IMR-90 (cell line): ENCODE data around the gene ZDHHC7. TPM values are rescaled to one million over a fixed set of nuclear protein-coding genes. Genes with fewer than 3 reads are reported as not detected.

Experiments
- ATAC-seq: fragments of 200-7000 bp; cut with Tn5 transposase; 2 replicates; pipeline ENCODE4 v1.9.1; 2020; ENCODE audit warnings: low read depth, mild to moderate bottlenecking, moderate library complexity
- BruUV-seq: library from RNA; stranded (reverse); fragments of 400-500 nt; replicated peaks from 2 replicates; lab custom pipeline; 2021; lab: Mats Ljungman, UMichigan
- CTCF ChIA-PET: fragments of 300-600 bp; formaldehyde crosslinking; extraction: SDS; loops from one replicate; lab custom pipeline; 2021; ENCODE audit warnings: antibody characterized with exemption; lab: Yijun Ruan, JAX
- POLR2A ChIA-PET: fragments of 300-600 bp; sonication (Branson Sonifier 250); formaldehyde crosslinking; loops from one replicate; lab custom pipeline; 2022; ENCODE audit warnings: antibody characterized with exemption; ENCODE audit not compliant: unreplicated experiment; lab: Charles Lee
- DNase-seq: peaks from one replicate; pipeline ENCODE4 v3.0.0; 2013
- H2AFZ ChIP-seq: replicated peaks from 2 replicates; pipeline ENCODE3; 2013; ENCODE audit warnings: low read length, mild to moderate bottlenecking; ENCODE audit not compliant: poor library complexity
- H2AK5ac ChIP-seq: 2 replicates; pipeline ENCODE4 v1.6.1; 2013; ENCODE audit warnings: low read depth, low read length, inconsistent platforms
- H2AK9ac ChIP-seq: replicated peaks from 2 replicates; pipeline ENCODE3; 2013; ENCODE audit warnings: mild to moderate bottlenecking, low read depth, low read length, moderate library complexity; ENCODE audit not compliant: poor library complexity
- H2BK120ac ChIP-seq: 2 replicates; pipeline ENCODE4 v1.6.1; 2013; ENCODE audit warnings: low read depth, low read length, inconsistent platforms
- H2BK15ac ChIP-seq: 3 replicates; pipeline ENCODE4 v1.6.1; 2013; ENCODE audit warnings: low read depth, low read length, inconsistent platforms
- H2BK20ac ChIP-seq: 2 replicates; pipeline ENCODE4 v1.6.1; 2013; ENCODE audit warnings: low read depth, mild to moderate bottlenecking, inconsistent platforms, low read length, moderate library complexity
- H2BK5ac ChIP-seq: 2 replicates; pipeline ENCODE4 v1.6.1; 2013; ENCODE audit warnings: mild to moderate bottlenecking, low read depth, low read length, inconsistent platforms; ENCODE audit not compliant: poor library complexity, severe bottlenecking
- H3K14ac ChIP-seq: replicated peaks from 2 replicates; pipeline ENCODE4 v1.6.1; 2013; ENCODE audit warnings: low read depth, low read length, inconsistent platforms
- H3K18ac ChIP-seq: 2 replicates; pipeline ENCODE4 v1.6.1; 2013; ENCODE audit warnings: low read depth, low read length, control low read depth
- H3K23ac ChIP-seq: 2 replicates; pipeline ENCODE4 v1.6.1; 2013; ENCODE audit warnings: low read depth, low read length, inconsistent platforms
- H3K27ac ChIP-seq: 2 replicates; pipeline ENCODE4 v1.5.1; 2013; ENCODE audit warnings: mild to moderate bottlenecking, control low read depth, low read length; ENCODE audit not compliant: insufficient read depth
- H3K27me3 ChIP-seq: 2 replicates; pipeline ENCODE4 v1.6.1; 2013; ENCODE audit warnings: low read length; ENCODE audit not compliant: control insufficient read depth, insufficient read depth
- H3K36me3 ChIP-seq: 2 replicates; pipeline ENCODE4 v1.6.1; 2013; ENCODE audit warnings: low read length, mixed read lengths; ENCODE audit not compliant: control insufficient read depth, insufficient read depth
- H3K4ac ChIP-seq: 2 replicates; pipeline ENCODE4 v1.6.1; 2013; ENCODE audit warnings: low read depth, low read length, inconsistent platforms
- H3K4me1 ChIP-seq: 2 replicates; pipeline ENCODE4 v1.6.1; 2013; ENCODE audit warnings: low read length, mixed read lengths; ENCODE audit not compliant: control insufficient read depth, insufficient read depth
- H3K4me2 ChIP-seq: 2 replicates; pipeline ENCODE4 v1.6.1; 2013; ENCODE audit warnings: low read depth, mild to moderate bottlenecking, control low read depth, low read length, moderate library complexity
- H3K4me3 ChIP-seq: 2 replicates; pipeline ENCODE4 v1.5.1; 2013; ENCODE audit warnings: low read depth, mild to moderate bottlenecking, control low read depth, low read length, moderate library complexity; ENCODE audit not compliant: insufficient read depth
- H3K56ac ChIP-seq: 2 replicates; pipeline ENCODE4 v1.6.1; 2013; ENCODE audit warnings: low read length, inconsistent platforms; ENCODE audit not compliant: insufficient read depth; ENCODE audit errors: extremely low read depth
- H3K79me1 ChIP-seq, 2 experiments: 2 replicates each; pipeline ENCODE4 v1.6.1; 2013; ENCODE audit warnings: low read length in 2 of 2, inconsistent platforms in 1 of 2, low read depth in 1 of 2
- H3K9ac ChIP-seq: 2 replicates; pipeline ENCODE4 v1.6.1; 2013; ENCODE audit warnings: low read depth, low read length, control low read depth
- H3K9me1 ChIP-seq: 2 replicates; pipeline ENCODE4 v1.6.1; 2013; ENCODE audit warnings: low read length, inconsistent platforms; ENCODE audit not compliant: insufficient read depth
- H3K9me3 ChIP-seq: 2 replicates; pipeline ENCODE4 v1.6.1; 2013; ENCODE audit warnings: low read length; ENCODE audit not compliant: control insufficient read depth, insufficient read depth
- H4K20me1 ChIP-seq: 2 replicates; pipeline ENCODE4 v1.6.1; 2013; ENCODE audit warnings: low read length, inconsistent platforms; ENCODE audit not compliant: insufficient read depth
- H4K5ac ChIP-seq: 2 replicates; pipeline ENCODE4 v1.6.1; 2013; ENCODE audit warnings: mild to moderate bottlenecking, low read depth, low read length, control low read depth
- H4K8ac ChIP-seq, 2 experiments: 2 replicates each; pipeline ENCODE4 v1.6.1; 2013; ENCODE audit warnings: low read depth in 2 of 2, low read length in 2 of 2, control low read depth in 1 of 2, inconsistent platforms in 1 of 2
- H4K91ac ChIP-seq: 2 replicates; pipeline ENCODE4 v1.6.1; 2013; ENCODE audit warnings: low read depth, low read length, inconsistent platforms; ENCODE audit not compliant: insufficient read depth
- BHLHE40 ChIP-seq: fragments of 150-350 bp; IDR thresholded peaks from 2 replicates; pipeline ENCODE4 v1.6.1; 2016; ENCODE audit warnings: mild to moderate bottlenecking, low read depth, low read length
- CHD1 ChIP-seq: IDR thresholded peaks from 2 replicates; pipeline ENCODE4 v1.6.1; 2012; ENCODE audit warnings: low read depth, low read length, improper control_type of control experiment
- FOS ChIP-seq: fragments of 150-350 bp; IDR thresholded peaks from 2 replicates; pipeline ENCODE4 v1.6.1; 2016; ENCODE audit warnings: low read depth, low read length
- MAFK ChIP-seq: IDR thresholded peaks from 2 replicates; pipeline ENCODE4 v1.6.1; 2012; ENCODE audit warnings: low read depth, low read length, improper control_type of control experiment
- MAZ ChIP-seq: IDR thresholded peaks from 2 replicates; pipeline ENCODE4 v1.6.1; 2012; ENCODE audit warnings: low read depth, mild to moderate bottlenecking, low read length, improper control_type of control experiment, moderate library complexity, borderline replicate concordance
- NFE2L2 ChIP-seq: fragments of 150-350 bp; IDR thresholded peaks from 2 replicates; pipeline ENCODE4 v1.6.1; 2016; ENCODE audit warnings: low read depth, mild to moderate bottlenecking, low read length
- RAD21 ChIP-seq: IDR thresholded peaks from 2 replicates; pipeline ENCODE4 v1.6.1; 2012; ENCODE audit warnings: low read length, improper control_type of control experiment
- RCOR1 ChIP-seq: IDR thresholded peaks from 2 replicates; pipeline ENCODE4 v1.6.1; 2012; ENCODE audit warnings: mild to moderate bottlenecking, low read length, improper control_type of control experiment; ENCODE audit not compliant: insufficient replicate concordance
- RFX5 ChIP-seq: IDR thresholded peaks from 2 replicates; pipeline ENCODE4 v1.8.0; 2012; ENCODE audit warnings: low read depth, mild to moderate bottlenecking, low read length, moderate library complexity
- SMC3 ChIP-seq: fragments of 150-350 bp; IDR thresholded peaks from 2 replicates; pipeline ENCODE4 v1.6.1; 2016; ENCODE audit warnings: low read depth, mild to moderate bottlenecking, antibody characterized with exemption, low read length, moderate library complexity
- WGBS, 2 experiments: methylation state at CpG; one replicate each; pipeline versions ENCODE4 v1.1.5 to v1.1.7; 2013; ENCODE audit warnings: missing lambda C conversion rate in 2 of 2; ENCODE audit not compliant: insufficient read length in 1 of 2; ENCODE audit errors: extremely low coverage in 2 of 2; 5-methylcytosine and 5-hydroxymethylcytosine counted together
- dilution Hi-C: fragments of 300-500 bp; cut with HindIII; formaldehyde crosslinking; loops from one replicate; pipeline ENCODE4 v1.14.3; 2018; ENCODE audit warnings: low sequenced_read_pairs; ENCODE audit not compliant: unreplicated experiment
- in situ Hi-C: fragments of 300-500 bp; cut with MboI; formaldehyde crosslinking; loops from 3 replicates; pipeline ENCODE4 v1.14.3; 2019; ENCODE audit warnings: low sequenced_read_pairs, inconsistent platforms, mixed read lengths
- intact Hi-C: fragments of 100-400 bp; cut with micrococcal nuclease; formaldehyde crosslinking; loops from 2 replicates; pipeline ENCODE4 v1.10.0; 2022
- polyA plus RNA-seq, 3 experiments: library from polyadenylated mRNA; depleted of rRNA; stranded (reverse); fragments of >200 nt; gene quantifications; 2 replicates each; pipeline ENCODE4 v1.2.3, GENCODE V29; 2012; ENCODE audit warnings: low replicate concordance in 1 of 3
- total RNA-seq: library from RNA; depleted of rRNA; stranded (reverse); fragments of >200 nt; gene quantifications from 2 replicates; pipeline ENCODE4 v1.2.3, GENCODE V29; 2012
- TF ChIP-seq, protein P1 (sequence below): fragments of 150-350 bp; IDR thresholded peaks from 2 replicates; pipeline ENCODE4 v1.6.1; 2016; ENCODE audit warnings: low read depth, mild to moderate bottlenecking, low read length, moderate library complexity, borderline replicate concordance
- TF ChIP-seq, protein P2 (sequence below): conservative IDR thresholded peaks from 2 replicates; pipeline ENCODE4 v1.5.1; 2012; ENCODE audit warnings: mild to moderate bottlenecking, low read depth, low read length, improper control_type of control experiment
- TF ChIP-seq, protein P3 (sequence below): fragments of 150-350 bp; IDR thresholded peaks from 2 replicates; pipeline ENCODE4 v1.6.1; 2017; ENCODE audit warnings: mild to moderate bottlenecking, antibody characterized with exemption, low read length, low read depth

ZDHHC7 gene
- total and polyA plus RNA-seq, 2 of the 4 experiments (the other 2 are of a cell fraction): 80.1 to 97.1 TPM

DNA sequence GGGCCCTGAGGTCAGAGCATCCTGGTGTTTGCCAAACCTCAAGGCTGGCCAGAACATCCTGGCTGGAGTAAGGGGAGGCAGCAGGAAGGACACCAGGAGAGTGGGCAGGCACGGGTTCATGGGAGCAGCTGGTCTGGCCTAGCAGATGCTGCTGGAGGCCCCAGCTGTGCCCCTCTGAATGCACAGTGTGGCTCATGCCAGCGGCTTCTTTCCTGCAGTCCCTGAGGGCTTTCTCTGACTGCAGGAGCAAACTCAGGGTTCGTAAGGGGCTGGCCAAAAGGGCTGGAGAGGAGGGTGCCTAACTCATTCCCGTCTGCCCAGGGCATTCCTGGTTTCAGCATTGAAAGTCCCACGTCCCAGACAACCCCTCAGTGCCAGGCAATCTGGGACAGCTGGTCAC is 78.7 kb downstream of the ZDHHC7 start:
- no peak overlapping the region for H3K14ac ChIP-seq
- BruUV-seq: no TSS peak
- no peak for ATAC-seq

More for the DNA sequence above, 78.7 kb downstream of the ZDHHC7 start:
- no peaks in the 10 kb centered on the region for H3K79me1 ChIP-seq
- H4K8ac ChIP-seq: no peak overlapping the region
- H3K56ac ChIP-seq: no peak overlapping the region
- WGBS, 2 experiments: no CpG with 5 or more reads among the region's 5 CpGs
- POLR2A ChIA-PET: no interaction called here
- H2AK5ac ChIP-seq: no peak overlapping the region
- dilution Hi-C loops (no loop called here), in situ Hi-C loops (no loop called here), intact Hi-C loops (no loop called here)
- no peaks in the 10 kb centered on the region for H4K20me1 ChIP-seq
- peaks cover 2% of the 10 kb centered on the region; the same call in 1 of the 2 replicates for H3K4me1 ChIP-seq
- no peak overlapping the region for H4K5ac ChIP-seq
- CTCF ChIA-PET: interaction anchor here (1.8 kb wide), 1 partner anchor 19 kb away, joined by 6 read pairs; no protein-coding TSS in a partner anchor
- no peak overlapping the region for H2AK9ac ChIP-seq
- no peak for DNase-seq
- no peak overlapping the region for H2BK5ac ChIP-seq
- H3K23ac ChIP-seq: no peak overlapping the region
- no peaks in the 10 kb centered on the region for H3K27me3 ChIP-seq
- no peak overlapping the region for H2BK20ac ChIP-seq
- no peak overlapping the region for H3K4me3 ChIP-seq
- no peak overlapping the region for H2AFZ ChIP-seq
- H3K36me3 ChIP-seq: no peaks in the 10 kb centered on the region
- H3K4me2 ChIP-seq: no peak overlapping the region
- H3K4ac ChIP-seq: no peak overlapping the region
- H3K27ac ChIP-seq: no peak overlapping the region
- no peak overlapping the region for H3K18ac ChIP-seq
- TF ChIP-seq RFX5 (no peak), NFE2L2 (no peak), MAFK (no peak), FOS (no peak), RCOR1 (no peak), MAZ (no peak), CHD1 (no peak), SMC3 (no peak), BHLHE40 (no peak), RAD21 (no peak)
- TF ChIP-seq, protein P1, sequence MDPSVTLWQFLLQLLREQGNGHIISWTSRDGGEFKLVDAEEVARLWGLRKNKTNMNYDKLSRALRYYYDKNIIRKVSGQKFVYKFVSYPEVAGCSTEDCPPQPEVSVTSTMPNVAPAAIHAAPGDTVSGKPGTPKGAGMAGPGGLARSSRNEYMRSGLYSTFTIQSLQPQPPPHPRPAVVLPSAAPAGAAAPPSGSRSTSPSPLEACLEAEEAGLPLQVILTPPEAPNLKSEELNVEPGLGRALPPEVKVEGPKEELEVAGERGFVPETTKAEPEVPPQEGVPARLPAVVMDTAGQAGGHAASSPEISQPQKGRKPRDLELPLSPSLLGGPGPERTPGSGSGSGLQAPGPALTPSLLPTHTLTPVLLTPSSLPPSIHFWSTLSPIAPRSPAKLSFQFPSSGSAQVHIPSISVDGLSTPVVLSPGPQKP: no peak
- TF ChIP-seq, protein P2, sequence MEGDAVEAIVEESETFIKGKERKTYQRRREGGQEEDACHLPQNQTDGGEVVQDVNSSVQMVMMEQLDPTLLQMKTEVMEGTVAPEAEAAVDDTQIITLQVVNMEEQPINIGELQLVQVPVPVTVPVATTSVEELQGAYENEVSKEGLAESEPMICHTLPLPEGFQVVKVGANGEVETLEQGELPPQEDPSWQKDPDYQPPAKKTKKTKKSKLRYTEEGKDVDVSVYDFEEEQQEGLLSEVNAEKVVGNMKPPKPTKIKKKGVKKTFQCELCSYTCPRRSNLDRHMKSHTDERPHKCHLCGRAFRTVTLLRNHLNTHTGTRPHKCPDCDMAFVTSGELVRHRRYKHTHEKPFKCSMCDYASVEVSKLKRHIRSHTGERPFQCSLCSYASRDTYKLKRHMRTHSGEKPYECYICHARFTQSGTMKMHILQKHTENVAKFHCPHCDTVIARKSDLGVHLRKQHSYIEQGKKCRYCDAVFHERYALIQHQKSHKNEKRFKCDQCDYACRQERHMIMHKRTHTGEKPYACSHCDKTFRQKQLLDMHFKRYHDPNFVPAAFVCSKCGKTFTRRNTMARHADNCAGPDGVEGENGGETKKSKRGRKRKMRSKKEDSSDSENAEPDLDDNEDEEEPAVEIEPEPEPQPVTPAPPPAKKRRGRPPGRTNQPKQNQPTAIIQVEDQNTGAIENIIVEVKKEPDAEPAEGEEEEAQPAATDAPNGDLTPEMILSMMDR: no peak
- TF ChIP-seq, protein P3, sequence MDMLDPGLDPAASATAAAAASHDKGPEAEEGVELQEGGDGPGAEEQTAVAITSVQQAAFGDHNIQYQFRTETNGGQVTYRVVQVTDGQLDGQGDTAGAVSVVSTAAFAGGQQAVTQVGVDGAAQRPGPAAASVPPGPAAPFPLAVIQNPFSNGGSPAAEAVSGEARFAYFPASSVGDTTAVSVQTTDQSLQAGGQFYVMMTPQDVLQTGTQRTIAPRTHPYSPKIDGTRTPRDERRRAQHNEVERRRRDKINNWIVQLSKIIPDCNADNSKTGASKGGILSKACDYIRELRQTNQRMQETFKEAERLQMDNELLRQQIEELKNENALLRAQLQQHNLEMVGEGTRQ: no peak
- no peak overlapping the region for H3K9ac ChIP-seq
- H4K91ac ChIP-seq: no peak overlapping the region
- H2BK120ac ChIP-seq: no peak overlapping the region
- no peaks in the 10 kb centered on the region for H3K9me3 ChIP-seq
- H3K9me1 ChIP-seq: peaks cover 3% of the 10 kb centered on the region; the same call in 1 of the 2 replicates
- H2BK15ac ChIP-seq: no peak overlapping the region
